Left ventricle myocardium inferior (tissue), 1 donor: ENCODE data around the gene BTBD7. TPM values are rescaled to one million over a fixed set of nuclear protein-coding genes. Genes with fewer than 3 reads are reported as not detected.
"Not testable (repeated sequence)": the region's sequence is repeated elsewhere in the genome, so short reads cannot be mapped to it uniquely, and the experiment has no call there.

ENCODE experiments used
- DNase-seq: peaks from one replicate; pipeline ENCODE4 v3.0.0-alpha.2; 2020
- H3K27ac ChIP-seq: fragments of 200-600 bp; replicated peaks from 2 replicates; pipeline ENCODE4 v1.8.0; 2021
- H3K27me3 ChIP-seq: fragments of 200-600 bp; 2 replicates; pipeline ENCODE4 v1.8.0; 2021; ENCODE audit warnings: low read depth
- H3K36me3 ChIP-seq: fragments of 200-600 bp; 2 replicates; pipeline ENCODE4 v1.8.0; 2021
- H3K4me1 ChIP-seq: fragments of 200-600 bp; 2 replicates; pipeline ENCODE4 v1.8.0; 2021
- H3K4me3 ChIP-seq: fragments of 200-600 bp; 2 replicates; pipeline ENCODE4 v1.8.0; 2021; ENCODE audit warnings: mild to moderate bottlenecking, moderate library complexity
- H3K9me3 ChIP-seq: fragments of 200-600 bp; replicated peaks from 2 replicates; pipeline ENCODE4 v1.8.0; 2021
- intact Hi-C: fragments of 100-400 bp; cut with micrococcal nuclease; formaldehyde crosslinking; loops from one replicate; pipeline ENCODE4 v1.11.0; 2022
- total RNA-seq: library from RNA; stranded (reverse); fragmentation: NEBNext Ultra II Directional; extraction: Animal tissue kit (Norgen Biotek cat#: 25700); gene quantifications from one replicate; pipeline ENCODE4 v1.2.1, GENCODE V29; 2021
- TF ChIP-seq, protein P1 (sequence below): fragments of 200-600 bp; IDR thresholded peaks from 2 replicates; pipeline ENCODE4 v1.8.0; 2021; ENCODE audit warnings: antibody characterized with exemption, mild to moderate bottlenecking, borderline replicate concordance
- donor health status: DM: no; HTN: yes; CAD: no; lungs with severe emphysema.

The BTBD7 gene
- total RNA-seq, 1 donor from 2014 or later: 20.2 TPM

GRCh38 chr14:93240678-93241000, 92.2 kb downstream of the BTBD7 start:
- peaks cover 62% of the 10 kb centered on the region for H3K36me3 ChIP-seq

DNA sequence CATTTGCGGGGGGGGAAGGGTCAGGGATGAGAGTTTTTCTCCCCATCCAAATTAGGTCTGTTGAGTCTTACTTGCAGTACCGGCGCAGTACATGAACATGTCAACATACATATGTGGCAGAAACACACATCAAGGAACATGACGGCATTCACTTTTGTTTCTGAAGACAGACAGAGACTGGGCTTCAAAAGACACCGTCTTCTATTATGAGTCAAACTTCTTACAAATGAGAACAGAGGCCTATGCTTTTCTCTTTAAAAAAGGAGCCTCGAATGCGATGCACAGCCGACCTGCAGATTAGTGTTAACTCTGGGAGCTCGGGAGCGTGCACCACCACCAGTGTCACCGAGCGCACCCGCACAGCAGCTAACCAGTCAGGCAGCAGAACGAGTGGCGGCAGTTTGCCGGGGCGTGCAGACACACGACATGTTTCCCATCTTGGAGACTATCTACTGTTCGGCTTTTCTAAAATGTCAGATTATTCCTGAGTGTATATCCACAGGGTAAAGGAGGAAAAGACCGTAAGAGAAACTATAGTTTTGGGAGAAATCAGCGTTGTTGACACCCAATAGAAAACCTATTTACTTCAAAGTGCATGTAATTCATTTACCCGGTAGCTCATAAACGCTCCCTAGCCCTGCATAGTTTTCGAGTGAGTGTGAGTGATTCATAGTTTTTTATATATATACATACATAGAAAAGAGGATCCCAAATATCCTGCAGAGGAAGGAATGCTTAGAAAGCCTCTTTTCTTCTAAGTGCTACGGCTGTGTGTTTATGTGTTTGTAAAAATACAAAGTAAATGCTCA, 92.8 kb downstream of the BTBD7 start:
- no peaks in the 10 kb centered on the region for H3K4me1 ChIP-seq
- TF ChIP-seq, protein P1, sequence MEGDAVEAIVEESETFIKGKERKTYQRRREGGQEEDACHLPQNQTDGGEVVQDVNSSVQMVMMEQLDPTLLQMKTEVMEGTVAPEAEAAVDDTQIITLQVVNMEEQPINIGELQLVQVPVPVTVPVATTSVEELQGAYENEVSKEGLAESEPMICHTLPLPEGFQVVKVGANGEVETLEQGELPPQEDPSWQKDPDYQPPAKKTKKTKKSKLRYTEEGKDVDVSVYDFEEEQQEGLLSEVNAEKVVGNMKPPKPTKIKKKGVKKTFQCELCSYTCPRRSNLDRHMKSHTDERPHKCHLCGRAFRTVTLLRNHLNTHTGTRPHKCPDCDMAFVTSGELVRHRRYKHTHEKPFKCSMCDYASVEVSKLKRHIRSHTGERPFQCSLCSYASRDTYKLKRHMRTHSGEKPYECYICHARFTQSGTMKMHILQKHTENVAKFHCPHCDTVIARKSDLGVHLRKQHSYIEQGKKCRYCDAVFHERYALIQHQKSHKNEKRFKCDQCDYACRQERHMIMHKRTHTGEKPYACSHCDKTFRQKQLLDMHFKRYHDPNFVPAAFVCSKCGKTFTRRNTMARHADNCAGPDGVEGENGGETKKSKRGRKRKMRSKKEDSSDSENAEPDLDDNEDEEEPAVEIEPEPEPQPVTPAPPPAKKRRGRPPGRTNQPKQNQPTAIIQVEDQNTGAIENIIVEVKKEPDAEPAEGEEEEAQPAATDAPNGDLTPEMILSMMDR: no peak
- no peak overlapping the region for H3K27ac ChIP-seq
- intact Hi-C loops: no loop called here
- H3K27me3 ChIP-seq: no peaks in the 10 kb centered on the region
- no peak overlapping the region for H3K4me3 ChIP-seq
- H3K36me3 ChIP-seq: peaks cover 56% of the 10 kb centered on the region
- H3K9me3 ChIP-seq: no peaks in the 10 kb centered on the region
- no peak for DNase-seq

More at GRCh38 chr14:93240678-93241000, 92.2 kb downstream of the BTBD7 start:
- no peak for DNase-seq
- TF ChIP-seq, protein P1: no peak
- no peaks in the 10 kb centered on the region for H3K4me1 ChIP-seq
- intact Hi-C loops: no loop called here
- no peaks in the 10 kb centered on the region for H3K27me3 ChIP-seq
- no peak overlapping the region for H3K27ac ChIP-seq
- no peak overlapping the region for H3K4me3 ChIP-seq
- H3K9me3 ChIP-seq: no peaks in the 10 kb centered on the region

DNA sequence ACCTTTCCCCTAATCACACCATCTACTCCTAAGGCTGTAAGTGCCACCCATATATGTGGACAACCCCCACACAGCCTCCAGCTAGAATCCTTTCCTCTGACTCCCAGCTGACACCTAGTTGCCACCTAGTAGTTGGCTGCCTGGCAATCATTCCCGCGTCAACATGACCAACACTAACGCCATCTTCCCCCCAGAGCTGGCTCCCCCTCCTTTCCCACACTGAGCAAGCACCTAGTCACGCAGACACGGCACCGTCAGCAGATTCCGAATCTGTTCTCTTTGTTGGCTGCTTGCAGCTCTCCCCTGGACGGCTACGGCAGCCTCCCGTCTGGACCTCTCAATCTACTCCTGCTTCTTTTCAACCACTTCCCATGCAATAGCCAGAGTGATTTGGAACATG, 98.0 kb downstream of the BTBD7 start:
- DNase-seq: no peak
- intact Hi-C loops: no loop called here
- TF ChIP-seq, protein P1: no peak
- no peak overlapping the region for H3K27ac ChIP-seq
- no peaks in the 10 kb centered on the region for H3K27me3 ChIP-seq
- no peaks in the 10 kb centered on the region for H3K9me3 ChIP-seq
- peaks cover 3% of the 10 kb centered on the region for H3K36me3 ChIP-seq
- H3K4me3 ChIP-seq: no peak overlapping the region
- peaks cover 5% of the 10 kb centered on the region for H3K4me1 ChIP-seq

DNA sequence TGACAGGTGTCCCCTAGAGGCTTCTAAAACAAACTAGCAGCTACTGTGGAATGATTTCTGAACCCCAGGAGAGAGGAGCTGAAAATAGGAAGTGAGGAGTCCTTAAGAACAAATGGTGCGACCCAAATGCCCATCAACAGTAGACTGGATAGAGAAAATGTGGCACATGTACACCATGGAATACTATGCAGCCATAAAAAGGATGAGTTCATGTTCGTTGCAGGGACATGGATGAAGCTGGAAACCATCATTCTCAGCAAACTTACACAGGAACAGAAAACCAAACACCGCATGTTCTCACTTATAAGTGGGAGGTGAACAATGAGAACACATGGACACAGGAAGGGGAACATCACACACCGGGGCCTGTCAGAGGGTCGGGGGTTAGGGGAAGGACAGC, 99.8 kb downstream of the BTBD7 start:
- H3K36me3 ChIP-seq: peaks cover 16% of the 10 kb centered on the region
- DNase-seq, H3K4me3 ChIP-seq, H3K27ac ChIP-seq, H3K4me1 ChIP-seq, H3K9me3 ChIP-seq, H3K27me3 ChIP-seq, intact Hi-C loops: not testable (repeated sequence)

DNA sequence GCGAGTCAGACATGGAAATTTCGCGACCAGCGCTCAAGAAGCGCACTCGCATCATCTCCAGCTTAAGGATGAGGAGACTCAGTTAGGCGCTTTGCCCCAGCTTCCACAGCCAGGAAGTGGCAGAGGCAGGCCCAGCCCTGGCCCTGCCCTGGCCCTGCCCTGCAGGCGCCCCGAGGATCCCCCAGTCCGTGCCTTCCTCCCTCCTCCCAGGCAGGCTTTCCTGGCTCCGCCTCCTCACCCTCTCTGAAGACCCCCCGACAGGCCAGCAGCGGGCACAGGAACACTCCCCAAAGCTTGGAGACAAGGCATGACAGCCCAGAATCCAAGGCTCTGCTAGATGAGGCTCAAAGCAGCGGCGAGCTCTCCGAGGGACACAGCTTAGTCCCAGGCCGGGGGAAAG, 100.7 kb downstream of the BTBD7 start:
- no peaks in the 10 kb centered on the region for H3K9me3 ChIP-seq
- H3K4me3 ChIP-seq: peak overlapping the region; percentile 64
- TF ChIP-seq, protein P1: no peak
- no peaks in the 10 kb centered on the region for H3K27me3 ChIP-seq
- peaks cover 25% of the 10 kb centered on the region for H3K36me3 ChIP-seq
- no peak for DNase-seq
- intact Hi-C loops: no loop called here
- H3K4me1 ChIP-seq: peaks cover 5% of the 10 kb centered on the region
- H3K27ac ChIP-seq: no peak overlapping the region
